Iris pigment epithelial cell (primary cell): ENCODE measurements around the gene NUBP2.
A peak's percentile ranks its signal among the peaks of the same experiment; 100 is the strongest.

Experiments used
- DNase-seq: peaks from one replicate; pipeline ENCODE4 v3.0.0-alpha.2; 2011; ENCODE audit warnings: low read depth

NUBP2 gene

GRCh38 chr16:1758923-1759322 is 23.8 kb upstream of the NUBP2 start:
- no peak for DNase-seq

- no peak for DNase-seq
Measured at GRCh38 chr16:1759511-1759910, 23.2 kb upstream of the NUBP2 start.

DNA sequence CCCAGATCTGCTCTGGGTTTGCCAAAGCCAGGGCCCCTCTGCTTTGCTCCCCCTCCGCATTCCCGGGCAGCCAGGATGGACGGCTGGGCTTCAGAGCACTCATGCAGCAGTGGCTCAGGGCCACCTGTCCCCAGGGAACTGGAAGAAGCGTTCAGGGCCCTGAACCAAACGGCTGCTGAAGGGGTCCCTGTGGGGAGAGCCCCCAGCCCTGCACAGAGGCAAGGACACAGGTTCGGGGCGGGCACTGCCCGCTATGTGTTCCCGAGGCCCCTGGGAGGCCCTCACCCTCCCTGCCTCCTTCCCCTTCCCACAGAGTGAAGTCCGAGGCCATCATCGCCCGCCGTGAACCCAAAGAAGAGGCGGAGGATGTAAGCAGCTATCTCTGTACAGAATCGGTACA is 21.8 kb upstream of the NUBP2 start:
- DNase-seq, result no peak

GRCh38 chr16:1761751-1762150 is 21.0 kb upstream of the NUBP2 start:
- DNase-seq, result no peak

GRCh38 chr16:1762196-1762878 is 20.4 kb upstream of the NUBP2 start:
- DNase-seq, result no peak

- DNase-seq, result no peak
Measured at GRCh38 chr16:1762879-1763520, 19.8 kb upstream of the NUBP2 start.

DNA sequence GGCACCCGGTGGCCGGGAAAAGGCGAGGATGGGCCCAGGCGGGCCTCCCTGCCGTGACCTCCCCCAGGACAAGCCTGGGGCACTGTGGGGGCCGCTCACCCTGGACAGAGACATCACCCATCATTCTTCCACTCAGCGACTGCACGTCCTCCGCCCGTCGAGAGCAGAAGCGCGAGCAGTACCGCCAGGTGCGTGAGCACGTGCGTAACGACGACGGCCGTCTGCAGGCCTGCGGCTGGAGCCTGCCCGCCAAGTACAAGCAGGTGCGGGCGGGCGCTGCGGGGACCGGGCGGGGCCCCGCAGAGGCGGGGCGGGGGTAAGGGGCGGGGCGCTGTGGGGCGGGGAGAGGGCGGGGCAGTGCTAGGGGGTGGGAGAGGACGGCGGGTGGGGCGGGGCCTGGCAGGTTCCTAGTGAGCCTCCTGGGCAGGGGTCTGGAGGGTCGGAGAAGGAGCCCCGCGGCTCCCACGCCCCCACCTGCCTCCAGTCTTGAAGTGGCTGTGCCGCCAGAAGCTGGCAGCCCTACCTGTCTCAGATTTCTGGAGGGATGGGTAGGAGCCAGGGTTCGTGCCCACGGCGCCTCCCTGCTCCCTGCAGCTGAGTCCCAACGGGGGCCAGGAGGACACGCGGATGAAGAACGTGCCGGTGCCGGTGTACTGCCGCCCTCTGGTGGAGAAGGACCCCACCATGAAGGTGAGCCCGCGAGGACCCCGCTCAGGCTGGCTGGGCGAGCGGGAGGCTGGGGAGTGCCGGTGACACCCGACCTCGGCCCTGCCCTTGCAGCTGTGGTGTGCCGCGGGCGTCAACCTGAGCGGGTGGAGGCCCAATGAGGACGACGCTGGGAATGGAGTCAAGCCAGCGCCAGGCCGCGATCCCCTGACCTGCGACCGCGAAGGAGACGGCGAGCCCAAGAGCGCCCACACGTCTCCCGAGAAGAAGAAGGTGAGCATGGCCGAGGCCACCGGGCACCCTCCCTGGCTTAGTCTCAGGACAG is 18.9 kb upstream of the NUBP2 start:
- no peak for DNase-seq

DNA sequence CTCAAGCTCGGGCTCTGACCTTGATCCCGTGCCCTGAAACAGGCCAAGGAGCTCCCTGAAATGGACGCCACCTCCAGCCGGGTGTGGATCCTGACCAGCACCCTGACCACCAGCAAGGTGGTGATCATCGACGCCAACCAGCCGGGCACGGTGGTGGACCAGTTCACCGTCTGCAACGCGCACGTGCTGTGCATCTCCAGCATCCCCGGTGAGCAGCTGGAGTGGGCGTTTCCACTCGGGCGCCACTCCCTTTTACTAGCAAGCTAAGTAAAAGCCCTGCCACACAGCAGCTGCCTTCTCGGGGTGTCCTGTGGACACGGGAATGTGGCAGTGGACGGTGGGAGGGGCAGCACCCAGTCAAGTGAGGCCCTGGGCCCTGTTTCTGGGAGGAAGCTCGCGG is 17.8 kb upstream of the NUBP2 start:
- no peak for DNase-seq

DNA sequence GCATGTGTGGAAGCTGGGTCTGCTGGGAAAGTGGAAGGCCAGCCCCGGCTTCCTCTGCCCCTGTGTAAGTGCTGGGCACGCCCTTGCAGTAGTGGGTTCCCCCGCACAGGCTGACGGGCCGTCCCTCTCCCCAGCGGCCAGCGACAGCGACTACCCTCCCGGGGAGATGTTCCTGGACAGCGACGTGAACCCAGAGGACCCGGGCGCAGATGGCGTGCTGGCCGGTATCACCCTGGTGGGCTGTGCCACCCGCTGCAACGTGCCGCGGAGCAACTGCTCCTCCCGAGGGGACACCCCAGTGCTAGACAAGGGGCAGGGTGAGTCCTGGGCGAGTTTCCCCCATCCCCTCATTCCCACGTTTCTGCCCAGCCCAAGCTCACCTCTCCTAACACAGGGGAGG is 16.9 kb upstream of the NUBP2 start:
- DNase-seq, result no peak

- no peak for DNase-seq
Measured at GRCh38 chr16:1766231-1766630, 16.5 kb upstream of the NUBP2 start.

DNA sequence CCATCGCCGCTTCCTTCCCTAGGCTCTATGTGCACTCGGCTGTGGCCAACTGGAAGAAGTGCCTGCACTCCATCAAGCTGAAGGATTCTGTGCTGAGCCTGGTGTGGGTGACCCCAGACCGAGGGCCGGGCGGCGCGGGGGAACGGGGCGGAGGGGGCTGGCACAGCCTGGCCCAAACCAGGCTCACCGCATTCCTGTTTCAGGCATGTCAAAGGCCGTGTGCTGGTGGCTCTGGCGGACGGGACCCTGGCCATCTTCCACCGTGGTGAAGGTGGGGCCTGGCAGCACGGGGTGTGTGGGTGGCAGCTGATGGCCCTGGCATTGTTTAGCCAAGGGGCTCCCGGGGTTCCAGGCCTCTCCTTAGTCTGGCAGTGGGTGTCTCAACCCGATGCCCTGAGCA is 16.1 kb upstream of the NUBP2 start:
- no peak for DNase-seq

DNA sequence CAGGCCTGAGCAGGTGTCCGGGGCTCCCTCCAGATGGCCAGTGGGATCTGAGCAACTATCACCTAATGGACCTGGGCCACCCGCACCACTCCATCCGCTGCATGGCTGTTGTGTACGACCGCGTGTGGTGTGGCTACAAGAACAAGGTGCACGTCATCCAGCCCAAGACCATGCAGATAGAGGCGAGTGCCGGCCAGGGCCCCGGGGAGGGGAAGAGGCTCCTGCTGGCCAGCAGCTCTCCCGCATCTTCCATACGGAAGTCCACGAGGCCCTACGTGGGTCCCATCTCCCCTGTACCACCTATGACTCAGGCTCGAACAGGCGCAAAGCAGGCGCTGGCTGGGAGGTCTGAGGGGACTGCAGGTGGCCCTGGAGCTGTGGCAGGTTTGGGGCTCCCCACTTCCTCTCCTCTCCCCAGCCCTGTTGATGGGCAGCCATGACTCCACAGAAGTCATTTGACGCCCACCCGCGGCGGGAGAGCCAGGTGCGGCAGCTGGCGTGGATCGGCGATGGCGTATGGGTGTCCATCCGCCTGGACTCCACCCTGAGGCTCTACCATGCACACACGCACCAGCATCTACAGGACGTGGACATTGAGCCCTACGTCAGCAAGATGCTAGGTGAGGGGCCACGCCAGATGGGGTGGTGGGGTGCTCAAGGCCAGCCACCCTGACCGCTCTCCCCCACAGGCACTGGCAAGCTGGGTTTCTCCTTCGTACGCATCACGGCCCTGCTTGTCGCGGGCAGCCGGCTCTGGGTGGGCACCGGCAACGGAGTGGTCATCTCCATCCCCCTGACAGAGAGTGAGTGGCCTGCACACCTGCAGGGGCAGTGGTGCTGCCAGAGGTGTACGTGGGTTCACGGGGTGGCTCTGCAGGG is 15.4 kb upstream of the NUBP2 start:
- DNase-seq, result no peak

DNA sequence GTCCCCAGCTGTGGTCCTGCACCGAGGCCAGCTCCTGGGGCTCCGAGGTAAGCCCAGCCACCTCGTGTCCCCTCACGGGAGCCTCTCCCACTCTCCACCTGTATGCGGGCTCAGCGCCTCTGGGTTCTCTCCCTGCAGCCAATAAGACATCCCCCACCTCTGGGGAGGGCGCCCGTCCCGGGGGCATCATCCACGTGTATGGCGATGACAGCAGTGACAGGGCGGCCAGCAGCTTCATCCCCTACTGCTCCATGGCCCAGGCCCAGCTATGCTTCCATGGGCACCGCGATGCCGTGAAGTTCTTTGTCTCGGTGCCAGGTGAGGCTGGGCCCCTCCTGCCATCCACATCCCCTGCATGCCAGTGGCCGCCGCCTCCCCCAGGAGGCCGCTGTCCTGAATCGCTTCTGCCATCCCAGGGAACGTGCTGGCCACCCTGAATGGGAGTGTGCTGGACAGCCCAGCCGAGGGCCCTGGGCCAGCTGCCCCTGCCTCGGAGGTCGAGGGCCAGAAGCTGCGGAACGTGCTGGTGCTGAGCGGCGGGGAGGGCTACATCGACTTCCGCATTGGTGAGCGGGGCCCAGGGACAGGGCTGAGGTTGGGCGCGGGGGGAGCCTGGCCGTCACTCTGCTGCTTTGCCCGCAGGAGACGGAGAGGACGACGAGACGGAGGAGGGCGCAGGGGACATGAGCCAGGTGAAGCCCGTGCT is 14.5 kb upstream of the NUBP2 start:
- DNase-seq, result no peak

DNA sequence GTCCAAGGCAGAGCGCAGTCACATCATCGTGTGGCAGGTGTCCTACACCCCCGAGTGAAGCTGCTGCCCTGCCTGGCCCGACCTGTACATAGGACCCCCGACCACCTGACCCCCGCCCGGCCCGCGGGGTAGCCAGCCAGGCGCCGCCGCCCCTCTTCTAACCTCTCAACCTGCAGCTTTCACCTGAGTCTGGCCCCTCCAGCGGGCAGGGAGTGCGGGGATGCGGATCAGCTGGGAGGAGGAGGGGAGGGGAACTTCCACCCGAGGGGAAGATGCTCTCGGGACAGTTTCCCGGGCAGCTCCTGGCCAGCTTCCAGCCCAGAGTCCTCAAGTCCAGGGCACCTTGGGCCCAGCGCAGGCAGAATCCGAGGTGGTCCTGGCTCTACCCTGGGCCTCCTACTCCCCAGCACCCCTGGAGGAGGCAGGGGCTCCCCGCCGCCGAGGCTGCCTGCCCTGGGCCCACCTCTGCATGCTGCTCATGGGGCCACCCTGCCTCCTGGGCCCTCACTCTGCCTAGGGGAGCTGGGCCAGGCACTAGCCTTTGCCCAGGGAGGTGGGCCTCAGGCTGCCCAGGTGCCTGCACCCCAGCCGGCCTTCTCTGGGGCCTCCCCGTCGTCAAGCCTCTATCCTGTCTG is 13.9 kb upstream of the NUBP2 start:
- DNase-seq, result no peak

- DNase-seq, result no peak
Measured at GRCh38 chr16:1769402-1770300, 13.1 kb upstream of the NUBP2 start.

- peak; percentile 68 for DNase-seq
Measured at GRCh38 chr16:1770328-1771187, 12.2 kb upstream of the NUBP2 start.

GRCh38 chr16:1771188-1771863 is 11.4 kb upstream of the NUBP2 start, which contains the start of gene NME3:
Gene NME3, minus strand, starts transcription at chr16:1771543. Its CDS starts 9 bp downstream, at chr16:1771534.
- DNase-seq, result peak; percentile 75

GRCh38 chr16:1771864-1772361 is 10.8 kb upstream of the NUBP2 start:
- DNase-seq, result no peak
